HCT116 (cell line): Measurements from ENCODE around the gene CSTF3. TPM values are rescaled to one million over a fixed set of nuclear protein-coding genes. Genes with fewer than 3 reads are reported as not detected.

Experiments used
- ATAC-seq: fragments of 200-7000 bp; cut with Tn5 transposase; 2 replicates; pipeline ENCODE4 v1.9.1; 2020; ENCODE audit warnings: mild to moderate bottlenecking, moderate library complexity
- BruUV-seq: library from RNA; stranded (reverse); fragments of 400-500 nt; replicated peaks from 2 replicates; lab custom pipeline; 2021; lab: Mats Ljungman, UMichigan
- CTCF ChIA-PET: fragments of 300-600 bp; sonication (Branson Sonifier 250); formaldehyde crosslinking; loops from one replicate; lab custom pipeline; 2021; ENCODE audit warnings: antibody characterized with exemption; lab: Charles Lee
- POLR2A ChIA-PET: fragments of 300-600, 350-600 bp; sonication (Branson Sonifier 250); formaldehyde crosslinking; loops from one replicate; lab custom pipeline; 2021; ENCODE audit warnings: antibody characterized with exemption; lab: Charles Lee
- RAD21 ChIA-PET, 2 experiments: fragments of 300-600 bp; sonication (Branson Sonifier 250); formaldehyde crosslinking; loops; one replicate each; lab custom pipeline; 2023; ENCODE audit warnings: low total read pairs in 2 of 2; ENCODE audit not compliant: uncharacterized antibody in 2 of 2, unreplicated experiment in 2 of 2, low non-redundant PET in 1 of 2; lab: Charles Lee
- DNase-seq: peaks from one replicate; pipeline ENCODE4 v3.0.0-alpha.2; 2010; ENCODE audit warnings: low read depth, low spot score
- H2AFZ ChIP-seq: fragments of 200-600 bp; shearing (Covaris generic), sonication (generic); 2 replicates; pipeline ENCODE4 v1.6.1; 2017; ENCODE audit warnings: low read depth, mixed run types, mixed read lengths, antibody characterized with exemption, low read length; ENCODE audit not compliant: poor library complexity, severe bottlenecking
- H3K27ac ChIP-seq: 2 replicates; pipeline ENCODE4 v1.5.1; 2012; ENCODE audit warnings: low read depth, low read length
- H3K27me3 ChIP-seq: fragments of 200-600 bp; sonication (generic); 2 replicates; pipeline ENCODE4 v1.6.1; 2016; ENCODE audit warnings: mixed run types, low read length, mixed read lengths; ENCODE audit not compliant: insufficient read depth
- H3K36me3 ChIP-seq, 2 experiments: fragments of 200-500 bp in 1 of 2; fragments of 200-600 bp in 1 of 2; sonication (Bioruptor generic) in 1 of 2; sonication (generic) in 1 of 2; 2 replicates each; pipeline versions ENCODE4 v1.5.1 to v1.6.1; 2014 to 2016; ENCODE audit warnings: low read length in 2 of 2, inconsistent platforms in 1 of 2, mixed read lengths in 1 of 2, mixed run types in 1 of 2; ENCODE audit not compliant: insufficient read depth in 2 of 2, control insufficient read depth in 1 of 2
- H3K4me1 ChIP-seq, 2 experiments: fragments of 200-600 bp in 1 of 2; sonication (generic) in 1 of 2; 2 replicates each; pipeline versions ENCODE4 v1.5.1 to v1.6.1; 2012 to 2017; ENCODE audit warnings: low read length in 2 of 2, inconsistent platforms in 1 of 2, mild to moderate bottlenecking in 1 of 2, mixed read lengths in 1 of 2, mixed run types in 1 of 2, moderate library complexity in 1 of 2; ENCODE audit not compliant: insufficient read depth in 2 of 2, control insufficient read depth in 1 of 2
- H3K4me2 ChIP-seq: fragments of 200-600 bp; sonication (generic); 2 replicates; pipeline ENCODE4 v1.6.1; 2017; ENCODE audit warnings: mixed run types, low read length, mixed read lengths
- H3K4me3 ChIP-seq, 2 experiments: fragments of 200-600 bp in 1 of 2; sonication (generic) in 1 of 2; replicated peaks in 1 of 2; 2 replicates each; pipeline ENCODE4 v1.5.1; 2011 to 2016; ENCODE audit warnings: low read length in 2 of 2, control low read depth in 1 of 2, low read depth in 1 of 2, mild to moderate bottlenecking in 1 of 2, mixed read lengths in 1 of 2, mixed run types in 1 of 2
- H3K79me2 ChIP-seq: fragments of 200-600 bp; sonication (generic); 2 replicates; pipeline ENCODE4 v1.6.1; 2017; ENCODE audit warnings: mild to moderate bottlenecking, mixed run types, low read length, moderate library complexity, mixed read lengths; ENCODE audit not compliant: insufficient read depth
- H3K9ac ChIP-seq: fragments of 200-600 bp; sonication (generic); 2 replicates; pipeline ENCODE4 v1.6.1; 2016; ENCODE audit warnings: low read length, mixed read lengths
- H3K9me2 ChIP-seq: fragments of 200-600 bp; sonication (generic), shearing (Covaris generic); 2 replicates; pipeline ENCODE4 v1.6.1; 2017; ENCODE audit warnings: mixed run types, mild to moderate bottlenecking, moderate library complexity; ENCODE audit not compliant: insufficient read depth
- H3K9me3 ChIP-seq, 2 experiments: fragments of 200-500 bp in 1 of 2; fragments of 200-600 bp in 1 of 2; sonication (Bioruptor generic) in 1 of 2; sonication (generic) in 1 of 2; 2 replicates each; pipeline ENCODE4 v1.6.1; 2014 to 2017; ENCODE audit warnings: low read length in 2 of 2, mixed read lengths in 2 of 2, inconsistent platforms in 1 of 2, low read depth in 1 of 2, mild to moderate bottlenecking in 1 of 2, mixed run types in 1 of 2, moderate library complexity in 1 of 2; ENCODE audit not compliant: control insufficient read depth in 1 of 2, insufficient read depth in 1 of 2
- H4K20me1 ChIP-seq: fragments of 200-600 bp; sonication (generic), shearing (Covaris generic); 2 replicates; pipeline ENCODE4 v1.6.1; 2017; ENCODE audit warnings: mixed run types, mild to moderate bottlenecking, moderate library complexity; ENCODE audit not compliant: insufficient read depth
- ATF3 ChIP-seq: IDR thresholded peaks from 2 replicates; pipeline ENCODE4 v1.6.1; 2012
- CEBPB ChIP-seq: IDR thresholded peaks from 2 replicates; pipeline ENCODE4 v1.6.1; 2012; ENCODE audit warnings: low read depth
- CTCF ChIP-seq, 3 experiments: fragments of 200-600 bp in 1 of 3; sonication (generic) in 1 of 3; IDR thresholded peaks in 2 of 3; conservative IDR thresholded peaks in 1 of 3; 2 replicates each; pipeline ENCODE4 v1.5.1; 2012 to 2017; ENCODE audit warnings: low read depth in 2 of 3, low read length in 2 of 3, antibody characterized with exemption in 1 of 3, borderline replicate concordance in 1 of 3, control low read depth in 1 of 3, mild to moderate bottlenecking in 1 of 3, mixed read lengths in 1 of 3, mixed run types in 1 of 3, moderate library complexity in 1 of 3; ENCODE audit not compliant: insufficient read depth in 1 of 3
- EGR1 ChIP-seq: IDR thresholded peaks from 2 replicates; pipeline ENCODE4 v1.6.1; 2012; ENCODE audit warnings: low read depth
- EZH2phosphoT487 ChIP-seq: fragments of 200-600 bp; IDR thresholded peaks from 2 replicates; pipeline ENCODE4 v1.6.1; 2018; ENCODE audit warnings: antibody characterized with exemption, borderline replicate concordance
- SIN3A ChIP-seq: IDR thresholded peaks from 2 replicates; pipeline ENCODE4 v1.6.1; 2012; ENCODE audit warnings: low read depth
- SP1 ChIP-seq: IDR thresholded peaks from 2 replicates; pipeline ENCODE4 v1.6.1; 2012; ENCODE audit warnings: low read depth
- intact Hi-C: fragments of 100-400 bp; cut with micrococcal nuclease; formaldehyde crosslinking; loops from 2 replicates; pipeline ENCODE4 v1.10.0; 2022
- total RNA-seq: library from RNA; stranded (reverse); gene quantifications from one replicate; pipeline ENCODE4 v1.2.1, GENCODE V29; 2021; ENCODE audit not compliant: unreplicated experiment
- TF ChIP-seq, protein P1 (sequence below): IDR thresholded peaks from 2 replicates; pipeline ENCODE4 v1.6.1; 2012; ENCODE audit warnings: low read depth

CSTF3 gene
- total RNA-seq, 1 experiment from 2014 or later: 39.3 TPM

GRCh38 chr11:33110083-33110482, 51.2 kb downstream of the CSTF3 start (continued):
- TF ChIP-seq, protein P1, sequence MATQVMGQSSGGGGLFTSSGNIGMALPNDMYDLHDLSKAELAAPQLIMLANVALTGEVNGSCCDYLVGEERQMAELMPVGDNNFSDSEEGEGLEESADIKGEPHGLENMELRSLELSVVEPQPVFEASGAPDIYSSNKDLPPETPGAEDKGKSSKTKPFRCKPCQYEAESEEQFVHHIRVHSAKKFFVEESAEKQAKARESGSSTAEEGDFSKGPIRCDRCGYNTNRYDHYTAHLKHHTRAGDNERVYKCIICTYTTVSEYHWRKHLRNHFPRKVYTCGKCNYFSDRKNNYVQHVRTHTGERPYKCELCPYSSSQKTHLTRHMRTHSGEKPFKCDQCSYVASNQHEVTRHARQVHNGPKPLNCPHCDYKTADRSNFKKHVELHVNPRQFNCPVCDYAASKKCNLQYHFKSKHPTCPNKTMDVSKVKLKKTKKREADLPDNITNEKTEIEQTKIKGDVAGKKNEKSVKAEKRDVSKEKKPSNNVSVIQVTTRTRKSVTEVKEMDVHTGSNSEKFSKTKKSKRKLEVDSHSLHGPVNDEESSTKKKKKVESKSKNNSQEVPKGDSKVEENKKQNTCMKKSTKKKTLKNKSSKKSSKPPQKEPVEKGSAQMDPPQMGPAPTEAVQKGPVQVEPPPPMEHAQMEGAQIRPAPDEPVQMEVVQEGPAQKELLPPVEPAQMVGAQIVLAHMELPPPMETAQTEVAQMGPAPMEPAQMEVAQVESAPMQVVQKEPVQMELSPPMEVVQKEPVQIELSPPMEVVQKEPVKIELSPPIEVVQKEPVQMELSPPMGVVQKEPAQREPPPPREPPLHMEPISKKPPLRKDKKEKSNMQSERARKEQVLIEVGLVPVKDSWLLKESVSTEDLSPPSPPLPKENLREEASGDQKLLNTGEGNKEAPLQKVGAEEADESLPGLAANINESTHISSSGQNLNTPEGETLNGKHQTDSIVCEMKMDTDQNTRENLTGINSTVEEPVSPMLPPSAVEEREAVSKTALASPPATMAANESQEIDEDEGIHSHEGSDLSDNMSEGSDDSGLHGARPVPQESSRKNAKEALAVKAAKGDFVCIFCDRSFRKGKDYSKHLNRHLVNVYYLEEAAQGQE: no peak
- TF ChIP-seq CTCF (IDR thresholded peaks at IDR 0.05 in 2 of 3, conservative IDR thresholded peaks at IDR 0.05 in 1 of 3; ENCODE audit: borderline replicate concordance in 1 of 3, insufficient read depth in 1 of 3, low read depth in 2 of 3, low read length in 2 of 3) (no peak), EGR1 (no peak)

DNA sequence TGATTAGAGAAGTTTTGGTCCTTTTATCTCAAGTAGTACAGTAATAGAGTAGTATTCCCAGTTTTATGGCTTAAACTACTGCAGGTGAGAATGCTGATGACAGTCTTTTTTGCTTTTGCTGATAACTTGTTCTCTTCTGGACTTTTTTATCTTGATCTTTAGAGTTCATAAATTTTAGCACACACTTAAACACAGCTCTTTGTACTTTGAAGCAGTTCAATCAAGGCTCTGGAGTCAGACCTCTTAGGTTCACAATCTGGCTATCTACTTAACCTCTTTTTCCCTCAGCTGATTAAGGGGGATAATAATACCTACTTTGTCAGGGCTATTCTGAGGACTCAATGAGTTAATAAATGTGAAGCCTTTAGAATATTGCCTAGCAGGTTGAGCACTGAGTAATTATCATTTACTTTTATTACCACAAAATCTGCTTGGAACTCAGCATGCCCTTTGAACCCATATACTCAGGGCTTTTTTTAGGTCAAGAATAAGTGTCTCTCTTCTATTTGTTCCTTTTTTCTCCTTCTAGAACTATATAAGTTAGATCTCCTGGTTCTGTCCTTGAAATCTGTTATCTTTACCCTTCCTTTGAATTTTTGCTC, 51.9 kb downstream of the CSTF3 start:
- POLR2A ChIA-PET: no interaction called here
- CTCF ChIA-PET: no interaction called here
- no TSS peak for BruUV-seq

More for the DNA sequence above, 51.9 kb downstream of the CSTF3 start:
- DNase-seq: no peak
- intact Hi-C loops: no loop called here
- H3K36me3 ChIP-seq: peaks cover 0 to 7% of the 10 kb centered on the region in 2 experiments; a peak in 2 of 4 replicates
- no peaks in the 10 kb centered on the region for H4K20me1 ChIP-seq
- H3K27ac ChIP-seq: no peak overlapping the region
- no peak overlapping the region for H2AFZ ChIP-seq
- H3K9me3 ChIP-seq: no peaks in the 10 kb centered on the region
- no peaks in the 10 kb centered on the region for H3K27me3 ChIP-seq
- no peaks in the 10 kb centered on the region for H3K79me2 ChIP-seq
- ATAC-seq: no peak
- no peaks in the 10 kb centered on the region for H3K9me2 ChIP-seq
- no peak overlapping the region for H3K9ac ChIP-seq
- RAD21 ChIA-PET: no interaction called here
- H3K4me3 ChIP-seq: no peak overlapping the region
- no peak overlapping the region for H3K4me2 ChIP-seq
- no peaks in the 10 kb centered on the region for H3K4me1 ChIP-seq
- TF ChIP-seq SIN3A: no peak
- no peak for TF ChIP-seq ATF3
- TF ChIP-seq, protein P1: no peak
- TF ChIP-seq SP1: no peak
- no peak for TF ChIP-seq EGR1
- no peak for TF ChIP-seq CEBPB
- no peak for TF ChIP-seq EZH2phosphoT487
